Esophagus muscularis mucosa (tissue), 4 donors: ENCODE results near the gene AP1S3.

ENCODE experiments used
- CTCF ChIP-seq, 3 experiments: fragments of 200-600 bp in 2 of 3; fragments of 450-650 bp in 1 of 3; sonication (generic) in 2 of 3; IDR thresholded peaks; one replicate each; pipeline ENCODE4 v1.5.1; 2017 to 2019; ENCODE audit warnings: antibody characterized with exemption in 3 of 3, mild to moderate bottlenecking in 2 of 3, moderate library complexity in 1 of 3
- EP300 ChIP-seq: sonication (generic); formaldehyde crosslinking; IDR thresholded peaks from one replicate; pipeline ENCODE4 v1.6.1; 2017; ENCODE audit warnings: antibody characterized with exemption
- POLR2A ChIP-seq: fragments of 450-650 bp; IDR thresholded peaks from one replicate; pipeline ENCODE4 v1.6.1; 2017; ENCODE audit warnings: antibody characterized with exemption, moderate library complexity, mild to moderate bottlenecking, low read depth
- POLR2AphosphoS5 ChIP-seq, 2 donors: sonication (generic); formaldehyde crosslinking; IDR thresholded peaks; one replicate each; pipeline ENCODE4 v1.6.1; 2017; ENCODE audit warnings: antibody characterized with exemption in 2 of 2

DNA sequence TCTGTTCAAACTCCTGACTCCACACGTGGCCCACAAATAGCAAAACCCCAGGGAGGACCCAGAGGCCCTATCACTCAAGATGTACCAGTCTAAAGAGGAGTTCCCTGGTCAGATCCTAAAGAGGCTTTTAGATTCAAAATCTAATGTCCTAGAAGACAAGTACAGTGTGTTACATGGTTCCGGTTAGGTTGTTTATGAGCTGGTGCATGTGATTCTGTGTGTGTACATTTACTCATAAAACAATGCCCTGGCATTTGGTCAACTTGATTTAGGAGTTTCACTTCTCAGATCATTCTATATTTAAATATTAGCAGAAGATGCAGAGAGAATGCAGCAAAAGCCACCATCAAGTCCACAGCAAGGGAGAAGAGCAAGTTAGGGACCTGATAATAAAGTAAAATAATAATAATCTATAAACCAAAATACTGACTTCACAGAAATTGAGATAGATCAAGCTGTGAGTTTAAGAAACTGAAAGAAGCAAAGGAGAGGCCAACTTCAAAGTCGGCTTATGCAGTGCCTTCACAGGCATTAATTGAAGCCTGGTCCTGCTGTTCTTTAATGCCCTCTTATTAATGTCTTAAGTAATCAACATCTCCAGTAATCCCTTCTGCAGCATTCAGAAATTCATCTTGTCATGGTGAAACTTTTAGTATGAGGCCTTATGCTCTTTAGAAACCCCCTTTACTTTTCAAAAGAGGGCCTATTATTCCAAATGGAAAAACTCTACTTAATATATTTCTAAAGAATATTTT, 4.2 kb upstream of the AP1S3 start:
- no peak for TF ChIP-seq CTCF (IDR thresholded peaks at IDR 0.05)
- no peak for TF ChIP-seq POLR2A
- no peak for TF ChIP-seq EP300
- no peak for TF ChIP-seq POLR2AphosphoS5 (IDR thresholded peaks at IDR 0.05)
